Measurements from ENCODE around the gene SELENOK.

The SELENOK gene

GRCh38 chr3:53841296-53841695 lies 50.4 kb downstream of the SELENOK start:
- no peak for DNase-seq

DNA sequence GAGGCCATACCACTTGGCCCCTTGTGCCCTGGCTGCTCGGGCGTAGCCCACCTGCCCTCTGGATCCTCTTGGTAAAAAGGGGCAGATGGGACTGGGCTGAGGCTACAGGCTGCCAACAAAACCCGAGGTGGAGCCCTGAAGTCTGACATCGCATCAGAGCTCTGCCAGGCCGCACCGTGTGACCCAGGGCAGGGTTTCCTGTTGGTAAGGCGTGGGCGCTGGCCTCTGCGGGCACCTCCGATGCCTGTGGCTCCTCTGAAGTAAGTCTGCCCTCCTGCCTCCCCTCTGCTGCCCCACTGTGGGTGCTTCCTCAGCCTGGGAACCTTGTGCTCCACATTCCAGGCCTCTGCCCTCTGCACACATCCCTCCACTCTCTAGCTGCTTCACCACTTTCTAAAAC lies 54.3 kb downstream of the SELENOK start:
- no peak for DNase-seq

- no peak for DNase-seq
Observed at GRCh38 chr3:53836084-53836872, 55.4 kb downstream of the SELENOK start.

GRCh38 chr3:53835257-53835656 lies 56.4 kb downstream of the SELENOK start:
- no peak for DNase-seq

DNA sequence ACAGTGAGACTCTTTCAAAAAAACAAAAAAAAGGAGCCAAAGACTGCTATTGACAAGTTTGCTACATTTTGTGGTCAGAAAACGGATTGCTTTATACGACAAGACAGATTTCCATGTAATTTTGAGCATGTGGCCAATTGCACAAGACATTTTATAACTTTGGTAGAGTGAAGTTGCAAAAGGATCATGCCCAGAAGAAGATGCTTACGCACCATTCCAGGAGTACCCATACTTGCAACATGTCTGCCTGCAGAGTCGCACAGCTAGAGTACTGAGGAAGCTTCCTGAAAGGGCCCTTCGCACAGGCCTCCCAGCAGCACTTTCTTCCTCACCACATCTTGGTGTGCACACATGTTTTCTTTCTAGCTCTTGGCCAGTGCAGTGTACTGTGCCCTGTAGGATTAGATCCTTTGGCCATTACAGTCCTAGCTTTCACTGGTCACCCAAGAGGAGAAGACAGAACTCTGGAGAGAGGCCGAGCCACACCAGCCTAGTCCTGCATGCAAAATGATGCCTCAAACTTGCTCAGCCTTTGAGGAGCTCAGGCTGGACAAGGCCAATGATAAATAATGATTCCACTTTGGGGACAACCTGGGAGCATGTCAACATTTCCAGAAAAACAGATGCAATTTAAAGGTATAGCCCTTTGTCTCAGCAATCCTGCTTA lies 57.1 kb downstream of the SELENOK start:
- DNase-seq, result no peak

Measured in activated T-cell treated with anti-CD3 and anti-CD28 coated beads for 4 hours (primary cell).